Stimulated activated CD8-positive, alpha-beta memory T cell treated with anti-CD3 and anti-CD28 coated beads, Interleukin-4, amount 100 ng/mL, for 48 hours (primary cell): Measurements from ENCODE around the gene DMRT3.

Experiments used
- DNase-seq: peaks from one replicate; pipeline ENCODE4 v3.0.0-alpha.2; 2020

Gene DMRT3

DNA sequence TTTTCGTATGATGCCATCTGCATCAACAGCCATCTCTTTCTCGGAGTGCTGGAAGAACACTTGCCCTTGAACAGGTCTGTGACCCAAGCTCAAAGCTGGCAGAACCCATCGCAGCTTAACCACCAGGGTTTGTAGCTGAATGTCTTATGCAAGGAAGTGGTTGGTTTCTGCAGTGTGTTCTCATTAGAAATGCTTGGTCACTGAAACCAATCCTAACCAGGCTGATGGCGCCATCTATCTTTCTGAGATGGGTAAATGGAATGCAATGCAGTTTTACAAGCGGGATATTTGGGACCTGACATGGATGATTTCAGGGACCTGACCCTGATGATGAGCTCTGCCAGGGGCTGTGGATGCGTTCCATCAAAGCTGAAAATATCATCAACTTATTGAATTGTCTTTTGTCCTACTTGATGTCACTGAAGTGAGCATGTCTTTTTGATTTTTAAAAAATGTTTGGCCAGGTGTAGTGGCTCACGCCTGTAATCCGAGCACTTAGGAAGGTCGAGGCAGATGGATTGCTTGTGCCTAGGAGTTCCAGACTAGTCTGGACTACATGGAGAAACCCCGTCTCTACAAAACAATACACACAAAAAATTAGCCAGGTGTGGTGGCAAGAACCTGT, 28.7 kb downstream of the DMRT3 start:
- DNase-seq: no peak

DNA sequence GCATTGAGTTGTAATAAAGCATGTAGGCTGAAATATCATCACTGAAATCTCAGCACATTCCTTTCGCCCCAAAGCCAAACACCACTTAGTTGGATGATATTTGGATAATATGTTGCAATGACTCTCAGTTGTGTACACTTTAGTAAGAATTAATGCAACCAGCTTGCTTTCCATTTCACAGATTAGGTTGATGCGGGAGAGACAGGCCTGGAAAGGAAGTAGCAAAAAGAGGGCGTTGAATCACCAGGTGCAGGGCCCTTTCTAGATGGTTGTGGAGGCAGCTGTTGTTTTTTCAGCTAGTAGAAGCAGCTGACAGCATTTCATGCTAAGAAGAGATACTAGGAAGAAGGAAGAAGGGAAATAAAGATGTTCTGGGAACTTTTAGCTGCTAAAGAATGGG, 30.9 kb downstream of the DMRT3 start:
- DNase-seq: no peak

DNA sequence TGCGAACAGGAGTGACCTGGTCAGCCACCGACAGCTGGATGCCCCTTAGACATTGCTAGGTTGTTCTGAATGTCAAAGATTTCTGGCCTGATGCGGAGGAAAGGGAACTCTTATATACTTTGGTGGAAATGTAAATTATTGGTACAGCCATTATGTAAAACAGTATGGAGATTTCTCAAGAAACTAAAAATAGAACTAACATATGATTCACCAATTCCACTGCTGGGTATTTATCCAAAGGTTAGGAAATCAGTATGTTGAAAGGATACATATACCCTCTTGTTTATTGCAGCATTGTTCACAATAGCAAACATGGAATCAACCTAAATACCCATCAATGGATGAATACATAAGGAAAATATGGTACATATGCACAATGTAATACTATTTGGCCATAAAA, 31.8 kb downstream of the DMRT3 start:
- DNase-seq: no peak

GRCh38 chr9:1009101-1009707, 32.7 kb downstream of the DMRT3 start:
- peak; percentile 90 for DNase-seq

DNA sequence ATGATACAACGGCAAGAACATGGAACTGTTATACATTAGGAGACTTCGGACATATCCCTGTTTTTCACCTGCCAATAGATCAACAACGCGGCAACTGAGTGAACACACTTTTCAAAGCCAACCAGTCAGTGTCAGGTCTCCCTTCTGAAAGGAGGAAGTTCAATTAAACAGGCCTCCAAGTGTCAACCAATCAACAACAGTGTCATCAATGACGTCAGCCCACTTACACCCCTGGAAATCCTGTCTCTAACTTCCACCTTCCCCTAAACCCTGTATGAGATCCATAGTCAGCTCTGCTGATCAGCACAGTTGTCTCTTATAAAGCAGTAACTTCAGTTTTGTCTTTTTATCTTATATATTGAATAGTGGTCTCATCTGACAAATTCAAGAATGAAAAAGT, 36.6 kb downstream of the DMRT3 start:
- no peak for DNase-seq

DNA sequence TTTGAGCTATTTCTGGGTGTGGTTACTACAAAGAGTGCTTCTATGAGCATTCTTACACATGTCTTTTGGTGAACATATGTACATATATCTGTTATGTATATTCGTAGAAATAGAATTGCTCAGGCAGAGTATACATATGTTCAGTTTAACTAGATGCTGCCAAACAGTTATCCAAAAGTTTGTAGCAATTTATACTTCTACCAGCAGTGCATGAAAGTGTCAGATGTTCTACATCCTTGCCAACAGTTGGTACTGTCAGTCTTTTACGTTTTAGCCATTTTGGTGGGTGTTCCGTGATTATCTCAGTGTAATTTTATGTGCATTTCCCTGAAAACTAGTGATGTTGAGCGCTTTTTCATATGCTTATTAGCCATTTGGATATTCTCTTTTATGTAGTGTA, 37.8 kb downstream of the DMRT3 start:
- no peak for DNase-seq

DNA sequence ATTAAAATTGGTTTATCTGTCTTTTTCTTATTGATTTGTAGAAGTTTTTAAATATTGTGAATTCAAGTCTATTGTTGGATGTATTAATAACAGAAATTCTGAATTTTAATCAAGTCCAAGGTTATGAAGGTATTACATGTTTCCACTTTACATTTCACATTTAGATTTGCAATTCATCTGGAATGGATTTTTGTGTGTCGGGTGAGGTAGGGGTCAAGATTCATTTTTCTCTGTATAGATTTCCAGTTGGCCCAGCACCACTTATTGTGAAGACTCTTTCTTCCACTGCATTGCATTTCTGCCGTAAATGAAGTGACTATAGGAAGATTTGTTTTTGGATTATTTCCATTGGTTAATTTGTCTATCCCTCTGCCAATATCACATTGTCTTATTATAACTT, 38.2 kb downstream of the DMRT3 start:
- DNase-seq: no peak

GRCh38 chr9:1018121-1018520, 41.7 kb downstream of the DMRT3 start:
- no peak for DNase-seq

- DNase-seq: no peak
Measured at GRCh38 chr9:1024112-1024511, 47.7 kb downstream of the DMRT3 start.

DNA sequence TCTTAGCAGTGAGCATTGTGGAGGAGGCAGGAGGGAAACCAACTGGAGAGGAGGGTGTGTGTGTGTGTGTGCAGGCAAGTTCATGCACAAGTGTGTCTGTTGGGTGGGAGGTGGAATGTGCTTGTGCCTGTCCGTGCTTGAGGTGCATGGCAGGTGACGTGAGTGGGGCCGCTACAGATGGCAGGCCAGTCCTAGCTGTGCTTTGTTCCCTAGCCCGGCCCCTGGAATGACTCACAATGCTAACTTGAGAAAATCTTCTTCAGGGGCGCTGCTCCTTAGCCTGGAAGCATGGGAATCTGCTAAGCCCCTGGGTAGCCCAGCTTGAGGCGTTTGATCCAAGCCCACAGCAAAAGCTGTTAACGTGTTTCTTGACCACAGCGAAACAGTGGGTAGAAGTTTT, 48.7 kb downstream of the DMRT3 start:
- no peak for DNase-seq

DNA sequence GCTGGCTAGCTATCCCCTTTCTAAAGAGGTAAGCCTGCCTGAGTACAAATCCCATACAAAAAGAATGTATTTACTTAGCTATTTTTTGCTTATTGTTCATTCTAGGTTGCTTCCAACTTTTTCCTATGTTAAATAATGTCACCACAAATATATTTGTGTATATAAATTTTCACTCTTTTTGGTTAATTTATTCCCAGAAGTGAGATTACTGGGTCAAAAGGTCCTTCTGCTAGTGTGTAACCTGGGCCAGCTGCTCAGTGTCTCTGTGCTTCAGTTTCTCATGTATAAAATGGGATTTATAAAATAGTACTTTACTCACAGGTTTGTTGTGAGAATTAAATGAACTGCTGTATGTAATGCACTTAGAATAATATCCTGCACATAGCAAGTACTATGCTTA, 49.8 kb downstream of the DMRT3 start:
- no peak for DNase-seq

DNA sequence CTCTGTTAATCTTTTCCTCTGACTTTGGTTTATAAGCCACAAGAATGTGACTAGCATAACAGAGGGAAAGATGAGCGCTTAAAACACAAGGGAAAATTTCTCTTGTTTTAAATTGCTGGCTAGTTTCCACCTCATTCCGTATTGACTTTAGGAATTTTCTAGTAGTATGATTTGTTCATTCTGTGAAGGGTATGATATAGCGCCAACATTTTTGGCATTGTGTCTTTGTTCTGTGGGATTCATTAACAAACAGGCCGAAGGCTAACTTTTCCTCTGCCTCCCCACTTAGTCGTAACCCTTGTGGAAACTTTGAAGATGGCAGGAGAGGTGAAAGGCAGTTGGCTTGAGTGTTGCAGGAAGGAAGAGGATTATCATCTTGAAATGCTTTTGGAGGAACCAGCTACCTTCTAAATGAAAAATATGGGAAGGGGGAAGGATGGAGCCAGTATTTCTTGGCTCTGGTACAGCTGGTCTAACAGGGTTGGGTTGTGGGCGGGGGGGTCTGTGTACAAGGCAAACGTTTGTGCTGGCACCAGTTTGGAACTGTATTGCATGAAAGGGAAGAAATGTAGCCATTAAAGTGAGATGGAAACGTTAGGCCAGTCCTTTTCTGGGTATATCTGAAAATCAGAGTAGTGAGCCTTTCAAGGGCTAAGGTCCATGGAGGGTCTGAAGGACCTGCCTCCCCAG, 52.2 kb downstream of the DMRT3 start:
- DNase-seq: no peak

GRCh38 chr9:1031951-1032601, 55.6 kb downstream of the DMRT3 start:
- DNase-seq: no peak

GRCh38 chr9:1034271-1034670, 57.8 kb downstream of the DMRT3 start:
- DNase-seq: no peak

DNA sequence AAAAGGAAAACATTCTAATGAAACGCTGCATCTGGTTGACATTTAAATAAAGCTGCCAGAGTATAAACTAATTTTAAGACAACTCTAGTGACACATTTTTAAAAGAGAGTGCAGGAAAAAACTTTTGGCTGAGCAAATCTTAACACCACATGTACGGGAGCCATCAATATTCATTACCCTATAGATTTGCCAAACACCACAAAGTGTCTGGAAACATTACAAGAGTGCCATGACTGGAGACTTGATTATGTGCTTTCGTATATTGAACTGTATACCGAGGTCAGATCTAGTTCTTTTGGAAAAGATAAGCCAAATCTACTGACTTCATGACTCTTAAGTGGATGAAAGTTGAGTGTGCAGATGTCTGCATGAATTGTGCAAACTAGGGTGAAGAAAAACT, 63.1 kb downstream of the DMRT3 start:
- DNase-seq: no peak
